ENCODE results near the gene RASSF7.

Gene RASSF7

DNA sequence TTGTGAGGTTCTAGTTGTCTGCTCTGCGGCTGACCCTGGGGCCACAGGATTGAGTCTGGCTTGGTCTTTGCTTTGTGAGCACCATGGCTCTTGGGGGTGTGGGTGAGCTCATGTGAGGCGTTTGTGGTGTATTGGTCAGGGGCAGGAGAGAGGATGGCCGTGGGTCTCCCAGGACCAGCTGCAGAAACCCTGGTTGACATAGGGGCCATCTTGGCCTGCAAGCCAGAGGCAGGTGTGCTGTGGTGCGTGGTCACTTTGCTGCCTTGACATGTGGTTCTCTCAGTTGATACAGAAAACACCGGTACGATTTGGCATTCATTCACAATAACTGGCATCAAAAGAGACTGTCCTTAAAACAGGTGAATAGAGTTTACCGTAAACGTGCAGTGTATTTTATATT lies 26.8 kb downstream of the RASSF7 start:
- no peak for DNase-seq

DNA sequence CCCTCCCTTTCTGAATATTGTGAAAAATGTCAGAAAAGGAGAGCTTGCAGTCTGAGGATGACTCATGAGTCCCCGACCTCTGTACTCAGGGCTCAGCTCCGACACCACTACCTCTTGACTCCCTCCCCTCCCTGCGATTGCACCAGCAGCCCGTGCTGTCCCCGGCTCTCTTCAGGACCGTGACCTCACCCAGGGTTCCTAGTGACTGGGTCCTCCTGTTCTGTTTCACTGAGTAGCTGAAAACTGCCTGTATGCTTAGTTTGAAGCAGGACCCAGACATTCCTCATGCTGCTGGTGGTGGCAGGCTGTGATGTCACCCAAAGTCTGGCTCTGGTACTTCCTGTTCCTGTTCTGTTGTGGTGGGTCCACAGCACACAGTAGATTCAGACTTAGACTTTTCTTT lies 27.2 kb downstream of the RASSF7 start:
- no peak for DNase-seq

DNA sequence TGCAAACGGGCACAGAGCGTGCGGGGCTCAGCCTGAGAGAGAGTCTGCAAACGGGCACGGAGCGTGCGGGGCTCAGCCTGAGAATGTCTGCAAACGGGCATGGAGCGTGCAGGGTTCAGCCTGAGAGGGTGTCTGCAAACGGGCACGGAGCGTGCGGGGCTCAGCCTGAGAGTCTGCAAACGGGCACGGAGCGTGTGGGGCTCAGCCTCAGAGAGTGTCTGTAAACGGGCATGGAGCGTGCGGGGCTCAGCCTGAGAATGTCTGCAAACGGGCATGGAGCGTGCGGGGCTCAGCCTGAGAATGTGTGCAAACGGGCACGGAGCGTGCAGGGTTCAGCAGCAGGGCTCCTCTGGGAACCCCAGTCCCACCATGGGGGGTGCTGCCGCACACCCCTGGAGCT lies 29.0 kb downstream of the RASSF7 start:
- DNase-seq: no peak

DNA sequence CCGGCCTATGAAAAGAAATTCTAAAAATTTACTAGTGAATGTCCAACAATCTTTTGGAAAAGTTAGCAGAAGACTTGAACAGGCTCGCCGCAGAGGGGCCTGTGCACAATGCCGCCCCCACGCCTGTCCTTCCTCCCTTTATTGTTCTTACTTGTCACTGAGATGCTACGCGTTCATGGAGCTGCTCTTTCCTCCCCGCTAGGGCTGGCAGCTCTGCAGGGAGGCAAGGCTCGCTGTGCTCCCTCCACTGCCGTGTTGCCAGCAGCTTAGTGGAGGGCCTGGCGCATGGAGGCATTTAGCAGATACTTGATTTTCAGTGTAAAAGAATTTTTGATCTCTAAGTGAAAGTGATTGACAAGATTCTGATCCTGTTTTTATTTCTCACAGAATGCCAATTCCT lies 30.2 kb downstream of the RASSF7 start:
- DNase-seq: no peak

DNA sequence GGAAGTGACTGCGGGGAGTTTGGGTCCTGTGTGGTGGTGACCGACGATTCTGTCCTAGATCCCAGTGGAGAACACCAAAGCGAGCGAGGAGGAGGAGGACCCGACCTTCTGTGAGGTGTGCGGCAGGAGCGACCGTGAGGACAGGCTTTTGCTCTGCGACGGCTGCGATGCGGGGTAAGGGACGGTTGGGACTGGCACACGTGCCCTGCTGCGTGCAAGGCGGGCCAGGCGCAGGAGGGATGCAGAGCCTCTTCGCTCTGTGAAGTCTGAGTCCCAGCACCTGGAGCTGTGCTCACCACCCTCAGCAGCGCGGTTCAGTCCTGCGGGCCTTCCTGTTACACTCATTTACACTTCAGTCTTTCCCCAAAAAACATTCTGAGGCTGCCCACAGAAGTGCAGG lies 31.7 kb downstream of the RASSF7 start:
- no peak for DNase-seq

DNA sequence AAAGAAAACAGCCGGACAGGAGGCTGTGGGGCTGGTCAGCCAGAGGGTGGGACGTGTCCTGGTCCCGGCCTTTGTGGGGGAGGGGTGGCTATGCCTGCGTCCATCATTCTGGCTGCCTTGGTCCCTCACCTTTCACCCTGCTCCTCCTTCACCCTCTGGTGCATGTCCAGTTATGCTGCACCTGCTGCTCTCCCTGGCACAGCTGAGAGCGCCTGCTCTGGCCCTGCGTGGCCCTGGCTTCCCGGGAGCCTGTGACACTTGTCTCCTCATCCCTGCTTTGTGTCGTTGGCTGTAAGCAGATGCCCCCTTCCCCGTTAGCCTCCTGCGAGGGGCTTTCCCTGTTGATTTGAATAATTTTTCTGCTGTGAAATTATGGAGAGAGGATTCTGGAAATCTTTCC lies 32.1 kb downstream of the RASSF7 start:
- no peak for DNase-seq

DNA sequence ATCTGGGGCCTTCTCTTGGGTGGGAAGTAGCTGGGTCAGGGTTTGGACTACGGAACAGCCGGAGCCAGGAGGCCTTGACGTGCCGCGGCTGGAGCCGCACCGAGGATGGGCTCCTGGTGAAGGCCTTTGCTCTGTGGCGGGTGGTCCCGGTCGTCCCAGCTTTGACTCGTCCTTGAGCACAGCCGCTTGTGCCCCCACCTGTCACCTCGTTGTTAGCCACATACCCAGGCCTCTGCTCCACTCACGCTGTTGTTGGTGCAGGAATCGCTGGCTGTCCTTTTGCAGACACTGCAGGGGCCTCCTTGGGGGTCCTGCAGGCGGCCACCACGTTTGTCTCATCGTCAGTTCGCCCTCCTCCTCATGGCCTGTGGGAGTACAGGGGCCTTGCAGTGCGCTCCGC lies 32.6 kb downstream of the RASSF7 start:
- DNase-seq: no peak

DNA sequence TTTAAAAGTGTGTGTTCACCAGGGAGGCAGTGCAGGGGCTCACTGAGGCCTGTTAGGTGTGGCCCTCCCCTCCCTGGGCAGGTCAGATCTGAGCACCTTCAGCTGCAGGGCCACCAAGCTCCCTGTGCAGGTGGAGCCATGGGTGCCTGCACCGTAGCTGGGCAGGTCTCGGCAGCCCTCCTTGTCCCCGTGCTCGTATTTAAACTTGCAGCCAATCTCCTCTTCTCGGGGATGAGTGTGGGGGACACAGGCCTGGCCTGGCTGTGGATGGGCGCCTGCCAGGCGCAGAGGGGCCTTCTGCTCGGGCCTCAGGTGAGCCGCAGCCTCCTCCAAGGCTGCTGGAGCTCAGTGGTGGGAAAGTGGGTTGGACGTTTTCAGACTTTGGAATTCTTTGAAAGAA lies 34.6 kb downstream of the RASSF7 start:
- no peak for DNase-seq

DNA sequence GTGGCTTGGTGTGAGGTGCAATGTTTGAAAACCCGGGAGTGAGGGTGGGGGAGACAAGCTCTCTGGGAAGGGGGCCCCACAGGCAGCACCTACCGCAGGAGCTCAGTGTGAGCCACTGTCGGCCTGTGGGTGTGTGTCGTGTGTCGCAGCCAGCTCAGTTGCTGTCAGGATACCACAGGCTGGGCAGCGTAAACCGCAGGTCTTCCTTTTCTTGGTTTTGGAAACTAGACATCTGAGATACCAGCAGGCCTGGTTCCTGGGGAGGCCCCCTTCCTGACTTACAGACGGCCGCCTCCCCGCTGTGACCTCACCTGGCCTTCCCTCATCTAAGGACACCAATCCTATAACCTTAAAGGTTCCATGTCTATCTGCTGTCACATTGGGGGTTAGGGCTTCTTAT lies 35.6 kb downstream of the RASSF7 start:
- no peak for DNase-seq

DNA sequence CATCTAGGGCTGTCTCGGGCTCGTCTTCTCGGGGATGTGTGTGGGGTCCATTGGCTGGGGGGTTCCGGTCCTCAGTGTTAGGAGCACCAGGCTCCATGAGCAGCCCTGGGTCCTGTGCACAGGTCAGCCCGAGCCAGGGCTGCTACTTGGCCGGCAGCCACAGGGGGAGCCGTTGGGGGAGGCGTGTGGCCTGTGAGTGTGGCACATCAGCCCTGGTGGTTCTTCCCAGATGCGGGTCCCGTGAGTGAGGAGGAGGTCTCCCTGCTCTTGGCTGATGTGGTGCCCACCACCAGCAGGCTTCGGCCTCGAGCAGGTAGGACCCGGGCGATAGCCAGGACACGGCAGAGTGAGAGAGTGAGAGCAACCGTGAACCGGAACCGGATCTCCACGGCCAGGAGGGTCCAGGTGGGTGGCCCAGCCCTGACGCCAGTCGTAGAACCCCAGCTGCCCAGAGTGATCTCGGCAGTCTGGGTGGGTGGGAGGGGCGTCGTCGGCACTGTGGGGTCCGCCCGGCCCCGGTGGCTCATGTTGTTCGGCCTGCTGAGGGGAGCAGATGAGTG lies 36.5 kb downstream of the RASSF7 start:
- DNase-seq: no peak

DNA sequence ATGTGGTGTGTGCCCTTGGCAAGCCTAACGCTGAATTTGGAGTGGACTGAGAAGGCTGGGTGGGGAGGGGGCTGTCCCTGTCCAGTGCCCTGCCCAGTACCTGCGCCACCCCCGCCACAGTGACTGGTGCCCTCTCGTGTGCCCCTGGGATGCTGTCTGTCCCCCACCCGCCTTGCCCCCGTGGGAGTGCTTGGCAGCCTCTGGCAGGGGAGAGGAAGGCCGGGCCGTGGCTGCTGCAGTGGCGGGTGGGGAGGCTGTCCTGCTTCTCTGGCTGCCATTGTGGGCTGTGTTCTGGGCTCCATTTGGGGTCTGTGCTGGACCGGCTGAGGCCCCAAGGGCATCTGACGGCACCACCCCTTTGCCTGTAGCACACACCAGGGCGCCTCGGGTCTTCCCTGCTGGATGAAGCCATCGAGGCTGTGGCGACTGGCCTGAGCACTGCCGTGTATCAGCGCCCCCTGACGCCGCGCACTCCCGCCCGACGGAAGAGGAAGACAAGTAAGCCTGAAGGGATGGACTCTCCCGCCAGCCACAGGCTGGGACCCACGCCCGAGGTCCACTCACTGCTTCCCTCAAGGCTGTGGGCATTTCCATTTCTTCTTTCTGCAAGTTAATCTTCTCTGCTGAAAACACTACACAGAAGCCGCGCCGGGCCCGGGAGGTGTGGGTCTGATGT lies 37.4 kb downstream of the RASSF7 start:
- DNase-seq: no peak

DNA sequence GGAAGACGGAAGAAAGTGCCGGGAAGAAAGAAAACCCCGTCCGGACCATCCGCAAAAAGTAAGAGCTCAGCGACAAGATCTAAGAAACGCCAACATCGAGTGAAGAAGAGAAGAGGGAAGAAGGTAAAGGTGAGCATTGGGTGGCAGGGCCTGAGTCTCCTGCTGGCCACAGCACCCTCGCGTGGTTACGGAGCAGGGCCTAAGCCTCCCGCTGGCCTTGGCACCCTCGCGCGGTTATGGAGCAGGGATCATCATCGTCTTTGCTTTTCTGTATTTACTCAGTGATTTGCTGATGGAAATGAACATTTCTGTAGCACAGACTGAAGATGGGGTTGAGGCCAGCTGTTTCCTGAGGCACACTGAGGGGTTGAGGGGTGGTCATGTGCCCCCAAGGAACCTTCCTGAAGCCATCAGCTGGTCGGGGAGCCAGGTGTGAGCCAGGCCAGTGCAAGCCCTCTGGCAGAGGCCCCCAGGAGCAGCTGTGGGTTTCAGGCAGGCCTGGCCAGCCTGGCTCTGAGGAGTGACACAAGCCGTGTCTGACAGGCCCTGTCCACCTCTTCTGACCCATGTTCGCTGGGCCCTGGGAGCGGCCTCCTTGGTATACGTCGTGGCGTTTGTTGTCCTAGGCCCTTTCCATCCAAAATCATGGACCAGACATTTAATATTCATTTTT lies 40.9 kb downstream of the RASSF7 start:
- DNase-seq: no peak

DNA sequence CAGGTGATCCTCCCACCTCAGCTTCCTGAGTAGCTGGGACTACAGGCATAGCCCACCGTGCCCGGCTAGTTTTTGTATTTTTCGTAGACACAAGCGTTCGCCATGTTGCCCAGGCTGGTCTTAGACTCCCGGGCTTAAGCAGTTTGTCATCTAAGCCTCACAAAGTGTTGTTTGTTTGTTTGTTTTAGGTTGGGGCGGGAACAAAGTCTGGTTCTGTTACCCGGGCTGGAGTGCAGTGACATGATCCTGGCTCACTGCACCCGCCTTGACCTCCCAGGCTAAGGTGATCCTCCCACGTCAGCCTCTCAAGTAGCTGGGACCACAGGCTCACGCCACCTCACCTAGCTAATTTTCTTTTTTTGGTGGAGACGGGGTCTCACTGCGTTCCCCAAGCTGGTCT lies 42.4 kb downstream of the RASSF7 start:
- DNase-seq: no peak

DNA sequence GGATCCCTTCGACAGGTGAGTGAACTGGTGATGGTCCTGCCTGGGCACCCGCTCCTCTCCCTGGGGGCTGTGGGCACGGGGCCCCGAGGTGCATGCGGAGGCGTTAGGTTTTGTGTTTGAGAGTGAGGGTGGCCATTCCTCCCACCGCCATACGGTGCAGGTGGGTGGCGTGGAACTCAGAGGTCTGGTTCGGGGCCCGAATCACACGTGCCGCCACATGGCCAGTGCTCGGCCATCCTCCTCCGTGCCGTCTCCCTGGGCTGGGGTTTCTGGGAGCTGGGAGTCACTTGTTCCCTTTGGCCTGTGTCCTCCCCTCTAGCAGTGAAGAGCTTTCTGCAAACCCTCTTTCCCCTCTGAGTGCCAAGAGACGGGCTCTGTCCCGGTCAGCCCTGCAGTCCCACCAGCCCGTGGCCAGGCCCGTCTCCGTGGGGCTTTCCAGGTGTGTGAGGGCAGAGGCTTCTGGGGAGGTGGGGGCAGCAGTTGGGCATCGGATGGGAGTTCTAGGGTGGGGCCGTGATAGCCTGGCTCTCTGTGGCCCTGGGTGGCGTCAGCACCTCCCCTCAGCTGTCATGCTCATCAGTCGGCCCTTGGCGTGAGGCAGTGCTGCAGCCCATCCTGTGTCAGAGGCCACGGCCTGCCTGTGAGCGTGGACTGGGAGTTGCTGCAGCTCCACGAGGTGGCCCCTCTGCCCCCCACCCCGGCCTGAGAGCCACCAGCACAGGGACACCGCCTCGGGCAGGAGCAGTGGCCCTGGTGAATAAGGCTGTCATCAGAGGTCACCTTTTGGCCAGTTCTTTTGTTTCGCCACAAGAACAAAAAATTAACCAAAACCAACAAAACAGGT lies 44.7 kb downstream of the RASSF7 start:
- no peak for DNase-seq

DNA sequence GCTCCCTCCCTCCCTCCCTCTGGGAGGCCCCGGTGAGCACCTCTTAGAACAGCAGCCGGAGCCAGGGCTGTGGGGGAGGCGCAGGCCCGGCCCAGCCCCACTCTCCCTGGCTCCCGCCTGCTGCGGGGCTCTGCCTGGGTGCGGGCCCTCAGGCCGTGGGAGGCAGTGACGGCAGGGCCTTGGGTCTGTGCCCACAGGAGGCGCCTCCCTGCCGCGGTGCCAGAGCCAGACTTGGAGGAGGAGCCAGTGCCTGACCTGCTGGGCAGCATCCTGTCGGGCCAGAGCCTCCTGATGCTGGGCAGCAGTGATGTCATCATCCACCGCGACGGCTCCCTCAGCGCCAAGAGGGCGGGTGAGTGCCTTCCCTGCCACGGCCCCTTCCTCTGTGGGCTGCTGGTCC lies 45.5 kb downstream of the RASSF7 start:
- no peak for DNase-seq

DNA sequence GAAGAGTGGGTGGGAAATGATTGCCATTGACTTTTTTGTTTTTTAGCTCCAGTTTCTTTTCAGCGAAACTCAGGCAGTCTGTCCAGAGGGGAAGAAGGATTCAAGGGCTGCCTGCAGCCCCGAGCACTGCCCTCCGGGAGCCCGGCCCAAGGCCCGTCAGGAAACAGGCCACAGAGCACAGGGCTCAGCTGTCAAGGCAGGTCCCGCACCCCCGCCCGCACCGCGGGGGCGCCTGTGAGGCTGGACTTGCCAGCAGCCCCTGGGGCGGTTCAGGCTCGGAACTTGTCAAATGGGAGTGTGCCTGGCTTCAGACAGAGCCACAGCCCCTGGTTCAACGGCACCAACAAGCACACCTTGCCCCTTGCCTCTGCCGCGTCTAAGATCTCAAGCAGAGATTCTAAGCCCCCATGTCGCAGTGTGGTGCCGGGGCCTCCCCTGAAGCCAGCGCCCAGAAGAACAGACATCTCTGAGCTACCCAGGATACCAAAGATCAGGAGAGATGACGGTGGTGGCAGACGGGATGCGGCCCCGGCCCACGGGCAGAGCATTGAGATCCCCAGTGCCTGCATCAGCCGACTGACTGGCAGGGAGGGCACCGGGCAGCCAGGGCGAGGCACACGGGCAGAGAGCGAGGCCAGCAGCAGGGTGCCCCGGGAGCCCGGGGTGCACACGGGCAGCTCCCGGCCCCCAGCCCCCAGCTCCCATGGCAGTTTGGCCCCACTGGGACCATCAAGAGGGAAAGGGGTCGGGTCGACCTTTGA lies 46.4 kb downstream of the RASSF7 start:
- DNase-seq: no peak

DNA sequence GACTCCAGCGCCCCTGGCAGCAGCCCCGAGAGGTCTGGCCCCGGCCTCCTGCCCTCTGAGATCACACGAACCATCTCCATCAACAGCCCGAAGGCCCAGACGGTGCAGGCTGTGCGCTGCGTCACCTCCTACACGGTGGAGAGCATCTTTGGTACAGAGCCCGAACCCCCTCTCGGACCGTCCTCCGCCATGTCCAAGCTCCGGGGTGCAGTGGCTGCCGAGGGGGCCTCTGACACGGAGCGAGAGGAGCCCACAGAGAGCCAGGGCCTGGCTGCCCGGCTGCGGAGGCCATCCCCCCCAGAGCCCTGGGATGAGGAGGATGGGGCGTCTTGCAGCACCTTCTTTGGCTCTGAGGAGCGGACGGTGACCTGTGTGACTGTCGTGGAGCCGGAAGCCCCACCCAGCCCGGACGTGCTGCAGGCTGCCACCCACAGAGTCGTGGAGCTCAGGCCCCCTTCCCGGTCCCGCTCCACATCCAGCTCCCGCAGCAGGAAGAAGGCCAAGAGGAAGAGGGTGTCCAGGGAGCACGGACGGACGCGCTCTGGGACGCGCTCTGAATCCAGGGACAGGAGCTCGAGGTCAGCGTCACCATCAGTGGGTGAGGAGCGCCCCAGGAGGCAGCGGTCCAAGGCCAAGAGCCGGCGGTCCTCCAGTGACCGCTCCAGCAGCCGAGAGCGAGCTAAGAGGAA lies 47.3 kb downstream of the RASSF7 start:
- DNase-seq: no peak

DNA sequence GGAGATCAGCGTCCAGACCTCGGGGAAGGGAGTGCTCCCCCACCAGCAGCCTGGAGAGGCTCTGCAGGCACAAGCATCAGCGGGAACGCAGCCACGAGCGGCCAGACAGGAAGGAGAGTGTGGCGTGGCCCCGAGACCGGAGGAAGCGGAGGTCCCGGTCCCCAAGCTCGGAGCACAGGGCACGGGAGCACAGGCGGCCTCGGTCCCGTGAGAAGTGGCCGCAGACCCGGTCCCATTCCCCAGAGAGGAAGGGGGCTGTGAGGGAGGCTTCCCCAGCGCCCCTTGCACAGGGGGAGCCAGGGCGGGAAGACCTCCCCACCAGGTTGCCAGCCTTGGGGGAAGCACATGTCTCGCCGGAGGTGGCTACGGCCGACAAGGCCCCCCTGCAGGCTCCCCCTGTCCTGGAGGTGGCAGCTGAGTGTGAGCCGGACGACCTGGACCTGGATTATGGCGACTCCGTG lies 48.1 kb downstream of the RASSF7 start:
- no peak for DNase-seq

DNA sequence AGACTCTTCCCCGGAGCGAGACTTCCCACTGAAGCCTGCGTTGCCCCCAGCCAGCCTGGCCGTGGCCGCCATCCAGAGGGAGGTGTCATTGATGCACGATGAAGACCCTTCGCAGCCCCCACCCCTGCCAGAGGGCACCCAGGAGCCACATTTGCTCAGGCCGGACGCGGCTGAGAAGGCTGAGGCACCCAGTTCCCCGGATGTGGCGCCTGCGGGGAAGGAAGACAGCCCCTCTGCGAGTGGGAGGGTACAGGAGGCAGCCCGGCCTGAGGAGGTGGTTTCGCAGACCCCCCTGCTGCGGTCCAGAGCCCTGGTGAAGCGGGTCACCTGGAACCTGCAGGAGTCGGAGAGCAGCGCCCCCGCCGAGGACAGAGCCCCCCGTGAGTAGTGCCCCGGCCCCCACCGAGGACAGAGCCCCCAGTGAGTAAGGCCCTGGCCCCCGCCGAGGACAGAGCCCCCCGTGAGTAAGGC lies 48.6 kb downstream of the RASSF7 start:
- no peak for DNase-seq

DNA sequence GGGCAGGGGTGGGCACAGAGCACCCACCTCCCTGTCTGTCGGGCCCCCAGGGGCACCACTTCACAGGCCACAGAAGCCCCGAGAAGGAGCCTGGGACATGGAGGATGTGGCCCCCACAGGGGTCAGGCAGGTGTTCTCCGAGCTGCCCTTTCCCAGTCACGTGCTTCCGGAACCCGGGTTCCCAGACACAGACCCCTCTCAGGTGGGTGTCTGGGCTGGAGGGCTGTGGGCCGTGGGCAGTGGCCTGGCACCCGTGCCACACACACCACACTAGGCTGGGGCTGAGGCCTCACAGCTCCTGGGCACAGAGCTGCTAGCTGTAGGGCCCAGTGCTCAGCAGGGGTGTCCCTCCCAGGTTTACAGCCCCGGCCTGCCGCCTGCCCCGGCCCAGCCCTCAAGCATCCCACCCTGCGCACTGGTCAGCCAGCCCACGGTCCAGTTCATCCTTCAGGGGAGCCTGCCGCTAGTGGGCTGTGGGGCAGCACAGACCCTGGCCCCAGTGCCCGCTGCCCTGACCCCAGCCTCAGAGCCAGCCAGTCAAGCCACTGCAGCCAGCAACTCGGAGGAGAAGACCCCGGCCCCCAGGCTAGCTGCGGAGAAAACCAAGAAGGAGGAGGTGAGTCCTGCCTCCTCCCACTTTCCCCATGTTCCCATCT lies 49.5 kb downstream of the RASSF7 start:
- DNase-seq: no peak

All from NCI-H1694 (cell line).